Activated CD4-positive, CD25-positive, alpha-beta regulatory T cell treated with anti-CD3 and anti-CD28 coated beads, Interleukin-2, amount 50 U/mL, for 24 hours (primary cell): ENCODE data around the gene RBM34.
"Not testable (repeated sequence)": the region's sequence is repeated elsewhere in the genome, so short reads cannot be mapped to it uniquely, and the experiment has no call there.

Source experiments
- ATAC-seq, 2 donors: fragments of 150-1000 bp; cut with Tn5 transposase; one replicate each; pipeline ENCODE4 v1.10.0; 2021; ENCODE audit warnings: mild to moderate bottlenecking in 1 of 2, moderate library complexity in 1 of 2

The RBM34 gene

GRCh38 chr1:235112297-235113182 lies 48.5 kb downstream of the RBM34 start:
- ATAC-seq = no peak

GRCh38 chr1:235111107-235111506 lies 49.9 kb downstream of the RBM34 start:
- ATAC-seq = no peak

- no peak for ATAC-seq
These were observed 52.2 kb downstream of the RBM34 start for GRCh38 chr1:235108876-235109275.

- ATAC-seq = no peak
These were observed 52.9 kb downstream of the RBM34 start for GRCh38 chr1:235108185-235108593.

- ATAC-seq = no peak
These were observed 53.5 kb downstream of the RBM34 start for GRCh38 chr1:235107368-235108184.

GRCh38 chr1:235106457-235106856 lies 54.6 kb downstream of the RBM34 start:
- no peak for ATAC-seq

- peak; percentile 78 to 79 for ATAC-seq
These were observed 55.7 kb downstream of the RBM34 start for GRCh38 chr1:235105051-235106043.

GRCh38 chr1:235102993-235103411 lies 58.0 kb downstream of the RBM34 start:
- no peak for ATAC-seq

- no peak for ATAC-seq
These were observed 58.8 kb downstream of the RBM34 start for GRCh38 chr1:235102259-235102582.

- ATAC-seq = no peak
These were observed 59.3 kb downstream of the RBM34 start for GRCh38 chr1:235101558-235102258.

- no peak for ATAC-seq
These were observed 60.8 kb downstream of the RBM34 start for GRCh38 chr1:235100194-235100772.

GRCh38 chr1:235098991-235099390 lies 62.1 kb downstream of the RBM34 start:
- no peak for ATAC-seq

- ATAC-seq = no peak
These were observed 62.5 kb downstream of the RBM34 start for GRCh38 chr1:235098547-235098946.

GRCh38 chr1:235097501-235097900 lies 63.5 kb downstream of the RBM34 start:
- ATAC-seq = not testable (repeated sequence)

- no peak for ATAC-seq
These were observed 65.0 kb downstream of the RBM34 start for GRCh38 chr1:235095938-235096562.

- peak; percentile 82 to 90 for ATAC-seq
These were observed 67.1 kb downstream of the RBM34 start for GRCh38 chr1:235093696-235094592.

- no peak for ATAC-seq
These were observed 67.9 kb downstream of the RBM34 start for GRCh38 chr1:235093013-235093695.

- ATAC-seq = not testable (repeated sequence)
These were observed 68.6 kb downstream of the RBM34 start for GRCh38 chr1:235092415-235092814.

- not testable (repeated sequence) for ATAC-seq
These were observed 69.0 kb downstream of the RBM34 start for GRCh38 chr1:235092045-235092406.
